ENCODE measurements around the gene CIAO2A.

- TF ChIP-seq POLR2A (IDR thresholded peaks at IDR 0.05): no peak
- TF ChIP-seq, protein P1, sequence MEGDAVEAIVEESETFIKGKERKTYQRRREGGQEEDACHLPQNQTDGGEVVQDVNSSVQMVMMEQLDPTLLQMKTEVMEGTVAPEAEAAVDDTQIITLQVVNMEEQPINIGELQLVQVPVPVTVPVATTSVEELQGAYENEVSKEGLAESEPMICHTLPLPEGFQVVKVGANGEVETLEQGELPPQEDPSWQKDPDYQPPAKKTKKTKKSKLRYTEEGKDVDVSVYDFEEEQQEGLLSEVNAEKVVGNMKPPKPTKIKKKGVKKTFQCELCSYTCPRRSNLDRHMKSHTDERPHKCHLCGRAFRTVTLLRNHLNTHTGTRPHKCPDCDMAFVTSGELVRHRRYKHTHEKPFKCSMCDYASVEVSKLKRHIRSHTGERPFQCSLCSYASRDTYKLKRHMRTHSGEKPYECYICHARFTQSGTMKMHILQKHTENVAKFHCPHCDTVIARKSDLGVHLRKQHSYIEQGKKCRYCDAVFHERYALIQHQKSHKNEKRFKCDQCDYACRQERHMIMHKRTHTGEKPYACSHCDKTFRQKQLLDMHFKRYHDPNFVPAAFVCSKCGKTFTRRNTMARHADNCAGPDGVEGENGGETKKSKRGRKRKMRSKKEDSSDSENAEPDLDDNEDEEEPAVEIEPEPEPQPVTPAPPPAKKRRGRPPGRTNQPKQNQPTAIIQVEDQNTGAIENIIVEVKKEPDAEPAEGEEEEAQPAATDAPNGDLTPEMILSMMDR (IDR thresholded peaks at IDR 0.05): no peak
These were observed 3.2 kb upstream of the CIAO2A start for GRCh38 chr15:64096668-64097384.
